Activated naive CD4-positive, alpha-beta T cell treated with anti-CD3 and anti-CD28 coated beads, Interleukin-2, amount 50 U/mL, for 24 hours (primary cell): ENCODE data around the gene MPV17.
A peak's percentile ranks its signal among the peaks of the same experiment; 100 is the strongest.
"Not testable (repeated sequence)": the region's sequence is repeated elsewhere in the genome, so short reads cannot be mapped to it uniquely, and the experiment has no call there.

Experiments
- H3K27ac Mint-ChIP-seq: one replicate; pipeline ENCODE4 v1.8.0; 2021; ENCODE audit warnings: mild to moderate bottlenecking, mixed read lengths
- H3K27me3 Mint-ChIP-seq: one replicate; pipeline ENCODE4 v1.8.0; 2021; ENCODE audit warnings: mixed read lengths
- H3K36me3 Mint-ChIP-seq: one replicate; pipeline ENCODE4 v1.8.0; 2021; ENCODE audit warnings: mixed read lengths
- H3K4me1 Mint-ChIP-seq: one replicate; pipeline ENCODE4 v1.8.0; 2021; ENCODE audit warnings: mixed read lengths
- H3K4me3 Mint-ChIP-seq: one replicate; pipeline ENCODE4 v1.8.0; 2021; ENCODE audit warnings: mild to moderate bottlenecking, mixed read lengths
- H3K9me3 Mint-ChIP-seq: one replicate; pipeline ENCODE4 v1.8.0; 2021; ENCODE audit warnings: mixed read lengths

Gene MPV17

GRCh38 chr2:27308359-27308881 lies 14.5 kb downstream of the MPV17 start, which contains the start of gene UCN:
Gene UCN, minus strand, starts transcription at chr2:27308445. Its CDS starts 550 bp downstream, at chr2:27307895.
- no peaks in the 10 kb centered on the region for H3K9me3 Mint-ChIP-seq
- peaks cover 12% of the 10 kb centered on the region for H3K27me3 Mint-ChIP-seq
- H3K27ac Mint-ChIP-seq: no peak within 1 kb of the TSS
- peak within 1 kb of the TSS; percentile 76 for H3K4me3 Mint-ChIP-seq
- peaks cover 10% of the 10 kb centered on the region for H3K36me3 Mint-ChIP-seq
- H3K4me1 Mint-ChIP-seq: no peaks in the 10 kb centered on the region

DNA sequence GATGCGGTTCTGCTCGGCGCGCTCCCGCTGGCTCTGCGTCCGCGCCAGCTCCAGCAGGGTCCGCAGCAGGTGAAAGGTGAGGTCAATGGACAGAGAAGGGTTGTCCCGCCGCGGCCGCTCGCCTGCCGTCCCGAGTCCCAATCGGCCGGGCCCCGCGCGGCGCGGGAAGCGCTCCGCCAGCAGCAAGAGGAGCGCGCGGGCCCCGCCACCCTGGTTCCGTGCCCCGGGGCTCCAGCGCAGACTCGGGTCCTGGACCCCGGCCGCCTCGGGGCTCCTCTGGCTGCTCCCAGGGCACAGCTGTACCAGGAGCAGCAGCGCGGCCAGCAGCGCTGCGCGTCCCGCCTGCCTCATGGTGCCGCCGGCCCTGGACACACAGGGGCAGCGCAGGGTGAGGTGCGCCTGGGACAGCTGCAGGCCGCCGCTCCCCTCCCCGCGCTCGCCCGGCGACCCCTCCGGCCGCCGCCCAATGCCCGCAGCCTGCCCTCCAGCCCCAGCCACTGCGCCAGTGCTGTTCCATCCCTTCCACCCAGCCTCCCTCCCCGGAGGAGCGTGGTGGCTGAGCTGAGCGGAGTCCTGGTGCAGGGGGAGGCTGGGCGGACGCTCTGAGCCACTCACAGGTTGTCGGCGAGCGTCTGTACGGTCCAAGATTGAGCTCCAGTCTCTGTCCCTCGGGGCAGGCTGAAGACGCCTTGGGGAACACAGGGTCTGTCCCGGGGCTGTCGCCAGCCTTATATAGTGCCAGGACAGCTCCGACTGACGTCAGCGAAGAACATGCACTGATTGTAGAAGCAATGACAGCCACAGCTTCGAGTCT lies 15.1 kb downstream of the MPV17 start:
- Mint-ChIP-seq H3K9me3 (no peaks in the 10 kb centered on the region), H3K4me1 (no peaks in the 10 kb centered on the region), H3K27me3 (peaks cover 12% of the 10 kb centered on the region), H3K36me3 (peaks cover 10% of the 10 kb centered on the region), H3K27ac (no peak overlapping the region), H3K4me3 (peak overlapping the region; percentile 76)

DNA sequence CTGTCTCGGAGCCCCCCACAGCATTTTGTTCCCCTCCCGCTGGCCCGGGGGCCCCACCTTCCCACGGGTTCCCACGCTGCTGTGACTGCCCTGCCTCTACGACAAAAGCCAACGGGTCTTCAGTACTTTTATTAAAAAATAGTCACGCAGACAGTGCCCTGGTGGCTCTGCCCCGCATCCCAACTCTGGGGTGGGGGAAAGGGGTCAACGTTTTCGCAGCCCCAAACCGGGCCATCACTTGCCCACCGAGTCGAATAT lies 15.7 kb downstream of the MPV17 start:
- Mint-ChIP-seq H3K4me1 (no peaks in the 10 kb centered on the region), H3K4me3 (peak overlapping the region; percentile 76), H3K36me3 (peaks cover 10% of the 10 kb centered on the region), H3K27ac (no peak overlapping the region), H3K9me3 (no peaks in the 10 kb centered on the region), H3K27me3 (peaks cover 12% of the 10 kb centered on the region)

DNA sequence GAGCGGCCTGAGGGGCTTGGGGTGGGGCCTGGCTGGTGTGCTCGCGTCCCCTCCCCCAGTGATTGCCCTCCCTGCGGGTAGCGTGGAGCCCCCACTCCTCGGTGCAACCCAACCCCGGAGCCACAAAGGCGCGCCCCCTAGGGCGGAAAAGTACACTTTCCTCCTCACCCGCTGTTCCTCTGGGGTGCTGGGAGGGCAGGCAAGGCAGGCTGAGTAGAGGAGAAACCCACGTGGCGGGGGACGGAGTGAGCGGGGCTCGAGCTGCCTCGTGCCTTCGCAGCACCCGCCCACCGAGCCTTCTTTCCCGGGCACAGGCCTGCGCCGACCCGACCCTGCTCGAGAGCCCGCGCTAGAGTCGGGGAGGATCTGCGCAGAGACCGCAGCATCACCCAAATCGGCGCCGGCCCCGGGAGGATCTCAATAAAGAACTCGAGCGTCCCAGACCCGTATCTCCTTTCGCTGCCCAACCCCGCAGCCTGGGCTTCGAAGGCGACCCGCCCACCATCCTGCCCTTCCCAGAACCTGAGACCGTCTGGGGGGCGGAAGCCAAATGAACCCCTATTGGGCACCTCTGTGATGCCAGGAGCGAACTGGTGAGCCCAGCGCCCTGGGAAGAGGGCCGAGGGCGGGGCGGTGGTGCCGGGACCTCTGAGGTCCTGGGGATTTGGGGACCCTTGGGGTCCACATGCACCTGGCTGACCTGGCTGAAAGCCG lies 16.2 kb downstream of the MPV17 start:
- no peaks in the 10 kb centered on the region for H3K9me3 Mint-ChIP-seq

DNA sequence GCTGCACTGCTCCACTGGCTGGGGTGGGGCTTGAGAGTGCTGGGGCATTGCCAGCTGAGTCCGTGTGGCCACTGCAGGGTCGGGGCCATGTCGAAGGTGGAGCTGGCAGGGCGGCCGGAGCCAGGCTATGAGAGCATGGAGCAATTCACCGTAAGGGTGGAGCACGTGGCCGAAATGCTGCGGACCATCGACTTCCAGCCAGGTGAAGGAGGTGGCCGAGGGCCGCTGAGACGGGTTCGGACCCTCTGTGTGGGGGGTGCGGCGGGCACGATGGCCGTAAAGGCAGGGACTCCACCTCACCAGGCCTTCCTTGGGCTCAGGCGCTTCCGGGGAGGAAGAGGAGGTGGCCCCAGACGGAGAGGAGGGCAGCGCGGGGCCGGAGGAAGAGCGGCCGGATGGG lies 16.8 kb downstream of the MPV17 start:
- H3K4me1 Mint-ChIP-seq: no peaks in the 10 kb centered on the region
- peak overlapping the region; percentile 36 for H3K4me3 Mint-ChIP-seq
- H3K27ac Mint-ChIP-seq: no peak overlapping the region
- no peaks in the 10 kb centered on the region for H3K9me3 Mint-ChIP-seq
- peaks cover 5% of the 10 kb centered on the region for H3K36me3 Mint-ChIP-seq
- peaks cover 12% of the 10 kb centered on the region for H3K27me3 Mint-ChIP-seq

More for the DNA sequence above, 16.2 kb downstream of the MPV17 start:
- peak overlapping the region; percentile 76 for H3K4me3 Mint-ChIP-seq
- H3K27me3 Mint-ChIP-seq: peaks cover 12% of the 10 kb centered on the region
- peaks cover 10% of the 10 kb centered on the region for H3K36me3 Mint-ChIP-seq
- H3K27ac Mint-ChIP-seq: no peak overlapping the region
- no peaks in the 10 kb centered on the region for H3K4me1 Mint-ChIP-seq

DNA sequence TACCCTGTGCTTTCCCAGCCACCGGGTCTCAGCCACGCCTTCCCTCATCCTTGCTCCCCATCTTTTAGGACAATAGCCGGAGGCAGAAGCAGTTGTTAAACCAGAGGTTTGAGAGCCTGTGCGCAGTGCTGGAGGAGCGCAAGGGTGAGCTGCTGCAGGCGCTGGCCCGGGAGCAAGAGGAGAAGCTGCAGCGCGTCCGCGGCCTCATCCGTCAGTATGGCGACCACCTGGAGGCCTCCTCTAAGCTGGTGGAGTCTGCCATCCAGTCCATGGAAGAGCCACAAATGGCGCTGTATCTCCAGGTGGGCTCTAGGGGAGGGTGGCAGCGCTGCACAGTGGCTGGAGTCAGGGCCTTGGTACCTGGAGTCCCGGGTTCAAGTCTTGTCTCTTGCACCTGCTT lies 17.4 kb downstream of the MPV17 start:
- peaks cover 12% of the 10 kb centered on the region for H3K27me3 Mint-ChIP-seq
- H3K36me3 Mint-ChIP-seq: peaks cover 5% of the 10 kb centered on the region
- no peak overlapping the region for H3K27ac Mint-ChIP-seq
- H3K9me3 Mint-ChIP-seq: no peaks in the 10 kb centered on the region
- peak overlapping the region; percentile 24 for H3K4me3 Mint-ChIP-seq
- no peaks in the 10 kb centered on the region for H3K4me1 Mint-ChIP-seq

GRCh38 chr2:27304488-27305240 lies 18.2 kb downstream of the MPV17 start:
- Mint-ChIP-seq H3K27ac (no peak overlapping the region), H3K27me3 (peaks cover 12% of the 10 kb centered on the region), H3K36me3 (peaks cover 3% of the 10 kb centered on the region), H3K4me1 (no peaks in the 10 kb centered on the region), H3K4me3 (no peak overlapping the region), H3K9me3 (no peaks in the 10 kb centered on the region)

- Mint-ChIP-seq H3K4me1 (no peaks in the 10 kb centered on the region), H3K36me3 (no peaks in the 10 kb centered on the region), H3K27ac (no peak overlapping the region), H3K4me3 (peak overlapping the region; percentile 63), H3K27me3 (peaks cover 12% of the 10 kb centered on the region), H3K9me3 (no peaks in the 10 kb centered on the region)
These were observed 19.5 kb downstream of the MPV17 start for GRCh38 chr2:27303093-27304025.

GRCh38 chr2:27300606-27301005 lies 22.3 kb downstream of the MPV17 start:
- H3K27ac Mint-ChIP-seq, H3K9me3 Mint-ChIP-seq, H3K4me1 Mint-ChIP-seq, H3K36me3 Mint-ChIP-seq, H3K4me3 Mint-ChIP-seq: not testable (repeated sequence)
- peaks cover 12% of the 10 kb centered on the region for H3K27me3 Mint-ChIP-seq

DNA sequence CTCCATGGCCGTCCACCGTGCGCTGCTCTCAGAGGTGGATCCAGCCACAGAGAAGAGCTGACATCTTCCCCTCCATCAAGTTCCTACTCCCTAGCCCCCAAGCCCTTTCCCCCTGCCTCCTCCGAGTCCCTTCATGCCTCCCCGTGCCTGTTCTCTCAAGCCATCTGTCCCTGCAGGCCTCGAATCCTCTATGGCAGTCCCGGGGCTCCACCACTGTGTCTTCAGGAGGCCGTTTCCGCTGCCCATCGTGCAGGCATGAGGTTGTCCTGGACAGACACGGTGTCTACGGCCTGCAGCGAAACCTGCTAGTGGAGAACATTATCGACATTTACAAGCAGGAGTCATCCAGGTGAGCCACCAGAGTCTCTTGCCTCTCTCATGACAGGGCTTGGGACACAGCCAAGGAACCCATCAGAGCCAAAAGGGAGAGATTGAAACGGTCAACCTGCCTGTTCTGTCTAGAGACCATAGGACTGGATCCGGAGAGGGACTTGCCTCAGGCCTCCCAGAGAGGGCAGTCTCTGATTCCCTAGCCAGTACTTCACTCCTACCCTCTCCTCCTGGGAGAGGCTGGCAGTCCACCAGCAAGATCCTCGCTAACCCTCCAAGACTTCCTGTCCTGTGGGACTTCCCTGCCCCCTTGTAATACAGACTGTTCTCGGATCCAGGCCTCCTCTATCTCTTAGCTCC lies 24.4 kb downstream of the MPV17 start:
- no peak overlapping the region for H3K27ac Mint-ChIP-seq
- no peaks in the 10 kb centered on the region for H3K9me3 Mint-ChIP-seq
- no peaks in the 10 kb centered on the region for H3K27me3 Mint-ChIP-seq
- H3K4me1 Mint-ChIP-seq: no peaks in the 10 kb centered on the region
- H3K4me3 Mint-ChIP-seq: no peak overlapping the region
- H3K36me3 Mint-ChIP-seq: no peaks in the 10 kb centered on the region

DNA sequence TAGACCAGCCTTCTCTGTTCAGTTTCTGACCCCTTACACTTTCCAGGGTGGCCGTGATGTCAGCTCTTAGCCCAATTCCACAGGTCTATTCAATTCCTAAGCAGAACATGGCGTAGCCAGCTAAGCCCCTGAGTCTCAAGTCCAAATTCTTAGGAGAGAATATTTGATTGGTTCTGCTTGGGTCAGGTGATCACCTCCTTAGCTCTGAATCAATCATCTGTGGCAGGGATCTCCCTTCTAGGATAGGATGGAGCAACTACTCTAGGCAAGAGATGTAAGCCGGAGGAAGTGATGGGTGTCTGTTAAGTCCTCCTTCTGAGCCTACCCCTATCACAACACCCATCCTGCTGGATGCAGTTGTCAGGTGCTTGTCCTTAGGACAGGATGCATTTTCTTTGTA lies 25.7 kb downstream of the MPV17 start:
- H3K27me3 Mint-ChIP-seq: no peaks in the 10 kb centered on the region
- H3K27ac Mint-ChIP-seq: no peak overlapping the region
- H3K36me3 Mint-ChIP-seq: no peaks in the 10 kb centered on the region

DNA sequence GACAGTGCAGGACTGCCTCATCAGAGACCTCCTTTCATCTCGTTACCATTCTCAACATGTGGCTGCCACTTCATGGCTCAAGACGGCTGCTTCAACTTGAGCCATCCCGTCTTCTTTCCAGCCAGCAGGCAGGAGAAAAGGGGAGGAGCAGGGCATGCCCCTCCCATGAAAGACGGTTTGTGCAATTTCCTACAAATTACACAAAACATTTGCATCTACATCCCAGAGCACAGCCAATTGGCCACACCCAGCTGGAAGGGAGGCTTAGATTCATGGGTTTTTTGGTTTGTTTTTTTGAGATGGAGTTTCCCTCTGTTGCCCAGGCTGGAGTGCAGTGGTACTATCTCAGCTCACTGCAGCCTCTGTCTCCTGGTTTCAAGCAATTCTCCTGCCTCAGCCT lies 26.4 kb downstream of the MPV17 start:
- H3K4me3 Mint-ChIP-seq: no peak overlapping the region
- H3K27me3 Mint-ChIP-seq: peaks cover 2% of the 10 kb centered on the region
- no peak overlapping the region for H3K27ac Mint-ChIP-seq
- no peaks in the 10 kb centered on the region for H3K9me3 Mint-ChIP-seq
- no peaks in the 10 kb centered on the region for H3K36me3 Mint-ChIP-seq
- no peaks in the 10 kb centered on the region for H3K4me1 Mint-ChIP-seq

More for the DNA sequence above, 25.7 kb downstream of the MPV17 start:
- H3K9me3 Mint-ChIP-seq: no peaks in the 10 kb centered on the region
- H3K4me1 Mint-ChIP-seq: no peaks in the 10 kb centered on the region
- H3K4me3 Mint-ChIP-seq: no peak overlapping the region

- H3K27me3 Mint-ChIP-seq: peaks cover 3% of the 10 kb centered on the region
- no peak overlapping the region for H3K4me3 Mint-ChIP-seq
- H3K27ac Mint-ChIP-seq: peak overlapping the region; percentile 35
- H3K4me1 Mint-ChIP-seq: no peaks in the 10 kb centered on the region
- H3K36me3 Mint-ChIP-seq: no peaks in the 10 kb centered on the region
- no peaks in the 10 kb centered on the region for H3K9me3 Mint-ChIP-seq
These were observed 28.0 kb downstream of the MPV17 start for GRCh38 chr2:27294928-27295327.

DNA sequence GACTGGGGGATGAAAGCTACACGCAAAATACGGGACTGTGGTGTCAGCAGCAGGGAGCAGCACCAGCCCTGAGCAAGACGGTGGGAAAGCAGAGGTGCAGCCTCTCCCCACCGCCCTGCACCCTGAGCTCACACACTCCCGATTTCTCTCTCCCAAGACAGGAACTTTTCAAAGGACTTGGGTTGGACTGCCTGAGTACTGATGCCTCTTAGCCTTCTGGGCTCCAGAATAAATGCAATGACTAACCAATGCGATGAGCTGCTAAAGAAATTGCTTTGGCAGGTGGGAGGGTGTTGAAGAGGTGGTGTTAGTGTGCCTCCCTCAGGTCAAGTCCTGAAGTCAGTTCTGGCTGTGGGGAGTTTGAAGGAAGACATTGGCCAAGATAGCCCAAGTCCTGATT lies 31.0 kb downstream of the MPV17 start:
- H3K4me3 Mint-ChIP-seq: no peak overlapping the region
- peaks cover 6% of the 10 kb centered on the region for H3K27me3 Mint-ChIP-seq
- H3K9me3 Mint-ChIP-seq: no peaks in the 10 kb centered on the region
- no peaks in the 10 kb centered on the region for H3K36me3 Mint-ChIP-seq
- no peak overlapping the region for H3K27ac Mint-ChIP-seq
- H3K4me1 Mint-ChIP-seq: no peaks in the 10 kb centered on the region
